ENCODE data around the gene NINJ1.

Gene NINJ1

GRCh38 chr9:93171261-93171990 lies 37.4 kb upstream of the NINJ1 start:
- DNase-seq = no peak
- Histone ChIP-seq H3K27me3 (ENCODE audit: insufficient read depth, low read depth, severe bottlenecking) (no peaks in the 10 kb centered on the region), H3K36me3 (no peaks in the 10 kb centered on the region), H3K4me3 (ENCODE audit: low read depth, low read length) (no peak overlapping the region), H3K9me3 (ENCODE audit: severe bottlenecking) (no peaks in the 10 kb centered on the region), H3K27ac (no peak overlapping the region)
- TF ChIP-seq, protein P1, sequence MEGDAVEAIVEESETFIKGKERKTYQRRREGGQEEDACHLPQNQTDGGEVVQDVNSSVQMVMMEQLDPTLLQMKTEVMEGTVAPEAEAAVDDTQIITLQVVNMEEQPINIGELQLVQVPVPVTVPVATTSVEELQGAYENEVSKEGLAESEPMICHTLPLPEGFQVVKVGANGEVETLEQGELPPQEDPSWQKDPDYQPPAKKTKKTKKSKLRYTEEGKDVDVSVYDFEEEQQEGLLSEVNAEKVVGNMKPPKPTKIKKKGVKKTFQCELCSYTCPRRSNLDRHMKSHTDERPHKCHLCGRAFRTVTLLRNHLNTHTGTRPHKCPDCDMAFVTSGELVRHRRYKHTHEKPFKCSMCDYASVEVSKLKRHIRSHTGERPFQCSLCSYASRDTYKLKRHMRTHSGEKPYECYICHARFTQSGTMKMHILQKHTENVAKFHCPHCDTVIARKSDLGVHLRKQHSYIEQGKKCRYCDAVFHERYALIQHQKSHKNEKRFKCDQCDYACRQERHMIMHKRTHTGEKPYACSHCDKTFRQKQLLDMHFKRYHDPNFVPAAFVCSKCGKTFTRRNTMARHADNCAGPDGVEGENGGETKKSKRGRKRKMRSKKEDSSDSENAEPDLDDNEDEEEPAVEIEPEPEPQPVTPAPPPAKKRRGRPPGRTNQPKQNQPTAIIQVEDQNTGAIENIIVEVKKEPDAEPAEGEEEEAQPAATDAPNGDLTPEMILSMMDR (IDR thresholded peaks at IDR 0.05; ENCODE audit: low read depth, low read length) = no peak

- Histone ChIP-seq H3K27ac (no peak overlapping the region), H3K27me3 (ENCODE audit: insufficient read depth, low read depth, severe bottlenecking) (no peaks in the 10 kb centered on the region), H3K9me3 (ENCODE audit: severe bottlenecking) (no peaks in the 10 kb centered on the region), H3K4me3 (ENCODE audit: low read depth, low read length) (no peak overlapping the region), H3K36me3 (no peaks in the 10 kb centered on the region)
- DNase-seq = no peak
- TF ChIP-seq, protein P1 (IDR thresholded peaks at IDR 0.05; ENCODE audit: low read depth, low read length) = no peak
These were observed 36.5 kb upstream of the NINJ1 start for GRCh38 chr9:93170571-93170970.

- H3K27me3 ChIP-seq (ENCODE audit: insufficient read depth, low read depth, severe bottlenecking) = no peaks in the 10 kb centered on the region
- H3K4me3 ChIP-seq (ENCODE audit: low read depth, low read length) = no peak overlapping the region
- H3K27ac ChIP-seq = no peak overlapping the region
- H3K36me3 ChIP-seq = no peaks in the 10 kb centered on the region
- TF ChIP-seq, protein P1 (IDR thresholded peaks at IDR 0.05; ENCODE audit: low read depth, low read length) = no peak
- no peaks in the 10 kb centered on the region for H3K9me3 ChIP-seq (ENCODE audit: severe bottlenecking)
- DNase-seq = no peak
These were observed 35.4 kb upstream of the NINJ1 start for GRCh38 chr9:93169444-93169843.

DNA sequence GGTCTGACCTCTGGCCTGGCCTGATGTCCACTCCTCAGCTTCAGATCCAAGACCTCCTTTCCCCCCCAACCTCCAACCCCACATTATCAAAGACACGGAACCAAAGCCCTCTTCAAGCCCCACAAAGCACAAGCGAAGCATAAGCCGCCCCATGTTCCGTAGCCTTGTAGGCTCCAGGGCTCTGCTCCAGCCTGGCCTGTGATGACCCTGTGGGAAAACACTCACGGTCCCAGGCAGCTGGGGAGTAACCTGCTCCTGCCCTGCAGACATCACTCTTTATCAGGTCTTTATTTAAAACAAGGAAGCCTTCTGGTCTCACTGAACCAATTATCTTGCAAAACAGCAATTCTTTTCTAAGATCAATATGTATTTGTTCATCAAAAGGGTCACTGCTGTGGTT lies 34.5 kb upstream of the NINJ1 start:
- DNase-seq = no peak
- no peaks in the 10 kb centered on the region for H3K27me3 ChIP-seq (ENCODE audit: insufficient read depth, low read depth, severe bottlenecking)
- H3K4me3 ChIP-seq (ENCODE audit: low read depth, low read length) = no peak overlapping the region
- H3K27ac ChIP-seq = no peak overlapping the region
- TF ChIP-seq, protein P1 (IDR thresholded peaks at IDR 0.05; ENCODE audit: low read depth, low read length) = no peak
- no peaks in the 10 kb centered on the region for H3K9me3 ChIP-seq (ENCODE audit: severe bottlenecking)
- H3K36me3 ChIP-seq = no peaks in the 10 kb centered on the region

- TF ChIP-seq, protein P1 (IDR thresholded peaks at IDR 0.05; ENCODE audit: low read depth, low read length) = no peak
These were observed 33.8 kb upstream of the NINJ1 start for GRCh38 chr9:93167838-93168237.

DNA sequence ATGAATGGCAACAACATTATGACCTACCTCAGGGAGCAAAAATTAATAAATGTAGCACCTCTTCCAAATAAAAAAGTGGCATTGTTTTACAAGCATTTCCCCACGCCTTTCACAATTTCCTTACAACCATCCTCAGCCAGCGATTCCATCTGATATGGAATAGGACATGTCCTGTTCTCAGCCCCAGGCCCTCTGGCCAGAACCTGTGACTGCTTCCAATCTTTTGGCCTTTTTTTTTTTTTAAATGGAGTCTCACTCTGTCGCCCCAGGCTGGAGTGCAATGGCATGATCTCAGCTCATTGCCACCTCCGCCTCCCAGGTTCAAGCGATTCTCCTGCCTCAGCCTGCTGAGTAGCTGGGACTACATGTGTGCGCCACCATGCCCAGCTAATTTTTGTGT lies 33.1 kb upstream of the NINJ1 start:
- TF ChIP-seq, protein P1 (IDR thresholded peaks at IDR 0.05; ENCODE audit: low read depth, low read length) = no peak
- no peak for DNase-seq
- no peaks in the 10 kb centered on the region for H3K36me3 ChIP-seq
- no peak overlapping the region for H3K4me3 ChIP-seq (ENCODE audit: low read depth, low read length)
- no peaks in the 10 kb centered on the region for H3K9me3 ChIP-seq (ENCODE audit: severe bottlenecking)
- no peaks in the 10 kb centered on the region for H3K27me3 ChIP-seq (ENCODE audit: insufficient read depth, low read depth, severe bottlenecking)
- no peak overlapping the region for H3K27ac ChIP-seq

More at GRCh38 chr9:93167838-93168237, 33.8 kb upstream of the NINJ1 start:
- DNase-seq = no peak
- no peaks in the 10 kb centered on the region for H3K9me3 ChIP-seq (ENCODE audit: severe bottlenecking)
- H3K27me3 ChIP-seq (ENCODE audit: insufficient read depth, low read depth, severe bottlenecking) = no peaks in the 10 kb centered on the region
- no peak overlapping the region for H3K27ac ChIP-seq
- no peak overlapping the region for H3K4me3 ChIP-seq (ENCODE audit: low read depth, low read length)
- no peaks in the 10 kb centered on the region for H3K36me3 ChIP-seq
